Measurements from ENCODE around the gene CTNNA1.
"Not testable (repeated sequence)": the region's sequence is repeated elsewhere in the genome, so short reads cannot be mapped to it uniquely, and the experiment has no call there.

CTNNA1 gene

DNA sequence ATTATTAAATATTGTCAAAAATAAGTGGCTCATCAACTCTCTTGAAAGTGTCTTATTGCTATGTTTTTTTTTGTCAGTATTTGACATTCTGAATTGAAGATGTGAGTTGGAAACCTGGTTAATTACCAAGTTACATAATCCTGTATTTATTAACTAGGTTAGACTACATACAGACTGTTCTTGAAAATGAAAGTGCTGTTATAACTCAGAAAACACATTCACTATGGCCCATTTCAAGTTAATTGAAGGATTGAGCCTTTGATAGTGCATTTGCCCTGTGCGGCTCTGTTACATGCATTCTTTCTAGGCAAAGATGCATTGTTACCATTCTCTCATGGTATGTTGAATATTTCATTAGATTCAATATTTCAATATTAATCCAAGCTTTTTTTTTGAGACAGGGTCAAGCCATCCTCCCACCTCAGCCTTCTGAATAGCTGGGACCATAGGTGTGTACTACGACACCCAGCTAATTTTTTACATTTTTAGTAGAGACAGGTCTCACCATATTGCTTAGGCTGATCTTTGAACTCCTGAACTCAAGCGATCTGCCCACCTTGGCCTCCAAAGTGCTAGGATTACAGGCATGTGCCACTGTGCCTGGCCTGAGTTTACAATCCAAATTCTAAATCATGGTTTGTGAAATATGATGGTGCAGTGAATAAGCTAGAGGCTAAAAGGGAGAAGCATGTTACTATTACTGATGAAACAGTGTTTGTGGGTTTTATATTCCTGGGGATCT lies 10.0 kb downstream of the CTNNA1 start:
- H3K4me3 ChIP-seq (ENCODE audit: low read depth, low read length) = no peak overlapping the region
- no peaks in the 10 kb centered on the region for H3K4me1 ChIP-seq (ENCODE audit: control insufficient read depth, insufficient read depth, low read length)

GRCh38 chr5:138770291-138770690 lies 17.1 kb downstream of the CTNNA1 start:
- H3K4me3 ChIP-seq (ENCODE audit: low read depth, low read length) = no peak overlapping the region
- H3K9ac ChIP-seq (ENCODE audit: low read depth, low read length) = no peak overlapping the region
- peaks cover 5% of the 10 kb centered on the region for H3K4me1 ChIP-seq (ENCODE audit: control insufficient read depth, insufficient read depth, low read length)
- H3K9me3 ChIP-seq (ENCODE audit: control insufficient read depth, insufficient read depth, low read length) = no peaks in the 10 kb centered on the region
- H3K27me3 ChIP-seq (ENCODE audit: control insufficient read depth, insufficient read depth, low read length) = no peaks in the 10 kb centered on the region
- H3K36me3 ChIP-seq (ENCODE audit: control insufficient read depth, insufficient read depth, low read length) = no peaks in the 10 kb centered on the region

More for the DNA sequence above, 10.0 kb downstream of the CTNNA1 start:
- H3K27me3 ChIP-seq (ENCODE audit: control insufficient read depth, insufficient read depth, low read length) = no peaks in the 10 kb centered on the region
- no peaks in the 10 kb centered on the region for H3K36me3 ChIP-seq (ENCODE audit: control insufficient read depth, insufficient read depth, low read length)
- H3K9ac ChIP-seq (ENCODE audit: low read depth, low read length) = no peak overlapping the region
- no peaks in the 10 kb centered on the region for H3K9me3 ChIP-seq (ENCODE audit: control insufficient read depth, insufficient read depth, low read length)

GRCh38 chr5:138770977-138771376 lies 17.8 kb downstream of the CTNNA1 start:
- Histone ChIP-seq H3K4me1 (ENCODE audit: control insufficient read depth, insufficient read depth, low read length) (peaks cover 5% of the 10 kb centered on the region), H3K4me3 (ENCODE audit: low read depth, low read length) (no peak overlapping the region), H3K36me3 (ENCODE audit: control insufficient read depth, insufficient read depth, low read length) (no peaks in the 10 kb centered on the region), H3K27me3 (ENCODE audit: control insufficient read depth, insufficient read depth, low read length) (no peaks in the 10 kb centered on the region), H3K9me3 (ENCODE audit: control insufficient read depth, insufficient read depth, low read length) (no peaks in the 10 kb centered on the region), H3K9ac (ENCODE audit: low read depth, low read length) (no peak overlapping the region)

- no peak overlapping the region for H3K4me3 ChIP-seq (ENCODE audit: low read depth, low read length)
- H3K36me3 ChIP-seq (ENCODE audit: control insufficient read depth, insufficient read depth, low read length) = no peaks in the 10 kb centered on the region
- peaks cover 5% of the 10 kb centered on the region for H3K4me1 ChIP-seq (ENCODE audit: control insufficient read depth, insufficient read depth, low read length)
- no peaks in the 10 kb centered on the region for H3K27me3 ChIP-seq (ENCODE audit: control insufficient read depth, insufficient read depth, low read length)
- H3K9ac ChIP-seq (ENCODE audit: low read depth, low read length) = no peak overlapping the region
- H3K9me3 ChIP-seq (ENCODE audit: control insufficient read depth, insufficient read depth, low read length) = no peaks in the 10 kb centered on the region
Measured at GRCh38 chr5:138772986-138773594, 19.9 kb downstream of the CTNNA1 start.

GRCh38 chr5:138773624-138774023 lies 20.4 kb downstream of the CTNNA1 start:
- not testable (repeated sequence) for H3K4me1 ChIP-seq (ENCODE audit: control insufficient read depth, insufficient read depth, low read length); H3K36me3 ChIP-seq (ENCODE audit: control insufficient read depth, insufficient read depth, low read length); H3K9me3 ChIP-seq (ENCODE audit: control insufficient read depth, insufficient read depth, low read length); H3K27me3 ChIP-seq (ENCODE audit: control insufficient read depth, insufficient read depth, low read length); H3K4me3 ChIP-seq (ENCODE audit: low read depth, low read length); H3K9ac ChIP-seq (ENCODE audit: low read depth, low read length)

DNA sequence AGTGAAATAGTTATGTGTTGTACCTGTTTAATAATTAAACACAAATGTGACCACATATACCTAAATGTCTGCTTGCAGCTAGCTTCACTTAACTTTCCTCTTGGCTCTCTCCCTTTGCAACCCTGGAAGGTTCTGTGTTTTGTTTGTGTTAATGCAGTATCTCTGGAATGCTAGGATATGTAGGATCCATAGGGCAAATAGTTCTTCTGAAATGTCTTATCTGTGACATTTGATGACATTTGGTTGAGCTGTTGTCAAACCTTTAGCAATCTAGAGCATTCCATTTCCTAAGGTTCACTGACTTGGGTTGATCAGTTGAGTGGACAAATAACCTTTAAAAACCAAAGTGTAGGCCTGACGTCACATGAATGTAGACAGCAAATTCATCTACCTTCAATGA lies 21.8 kb downstream of the CTNNA1 start:
- Histone ChIP-seq H3K36me3 (ENCODE audit: control insufficient read depth, insufficient read depth, low read length) (no peaks in the 10 kb centered on the region), H3K27me3 (ENCODE audit: control insufficient read depth, insufficient read depth, low read length) (no peaks in the 10 kb centered on the region), H3K9me3 (ENCODE audit: control insufficient read depth, insufficient read depth, low read length) (no peaks in the 10 kb centered on the region), H3K4me1 (ENCODE audit: control insufficient read depth, insufficient read depth, low read length) (peaks cover 5% of the 10 kb centered on the region), H3K9ac (ENCODE audit: low read depth, low read length) (no peak overlapping the region), H3K4me3 (ENCODE audit: low read depth, low read length) (no peak overlapping the region)

- no peaks in the 10 kb centered on the region for H3K4me1 ChIP-seq (ENCODE audit: control insufficient read depth, insufficient read depth, low read length)
- H3K9ac ChIP-seq (ENCODE audit: low read depth, low read length) = no peak overlapping the region
- no peaks in the 10 kb centered on the region for H3K9me3 ChIP-seq (ENCODE audit: control insufficient read depth, insufficient read depth, low read length)
- no peaks in the 10 kb centered on the region for H3K36me3 ChIP-seq (ENCODE audit: control insufficient read depth, insufficient read depth, low read length)
- H3K27me3 ChIP-seq (ENCODE audit: control insufficient read depth, insufficient read depth, low read length) = no peaks in the 10 kb centered on the region
- H3K4me3 ChIP-seq (ENCODE audit: low read depth, low read length) = no peak overlapping the region
Measured at GRCh38 chr5:138778234-138778633, 25.0 kb downstream of the CTNNA1 start.

GRCh38 chr5:138783976-138784375 lies 30.8 kb downstream of the CTNNA1 start:
- Histone ChIP-seq H3K4me3 (ENCODE audit: low read depth, low read length) (no peak overlapping the region), H3K4me1 (ENCODE audit: control insufficient read depth, insufficient read depth, low read length) (no peaks in the 10 kb centered on the region), H3K27me3 (ENCODE audit: control insufficient read depth, insufficient read depth, low read length) (no peaks in the 10 kb centered on the region), H3K9ac (ENCODE audit: low read depth, low read length) (no peak overlapping the region), H3K9me3 (ENCODE audit: control insufficient read depth, insufficient read depth, low read length) (no peaks in the 10 kb centered on the region), H3K36me3 (ENCODE audit: control insufficient read depth, insufficient read depth, low read length) (no peaks in the 10 kb centered on the region)

GRCh38 chr5:138784590-138784989 lies 31.4 kb downstream of the CTNNA1 start:
- Histone ChIP-seq H3K9me3 (ENCODE audit: control insufficient read depth, insufficient read depth, low read length) (no peaks in the 10 kb centered on the region), H3K9ac (ENCODE audit: low read depth, low read length) (no peak overlapping the region), H3K4me1 (ENCODE audit: control insufficient read depth, insufficient read depth, low read length) (no peaks in the 10 kb centered on the region), H3K27me3 (ENCODE audit: control insufficient read depth, insufficient read depth, low read length) (no peaks in the 10 kb centered on the region), H3K4me3 (ENCODE audit: low read depth, low read length) (no peak overlapping the region), H3K36me3 (ENCODE audit: control insufficient read depth, insufficient read depth, low read length) (no peaks in the 10 kb centered on the region)

DNA sequence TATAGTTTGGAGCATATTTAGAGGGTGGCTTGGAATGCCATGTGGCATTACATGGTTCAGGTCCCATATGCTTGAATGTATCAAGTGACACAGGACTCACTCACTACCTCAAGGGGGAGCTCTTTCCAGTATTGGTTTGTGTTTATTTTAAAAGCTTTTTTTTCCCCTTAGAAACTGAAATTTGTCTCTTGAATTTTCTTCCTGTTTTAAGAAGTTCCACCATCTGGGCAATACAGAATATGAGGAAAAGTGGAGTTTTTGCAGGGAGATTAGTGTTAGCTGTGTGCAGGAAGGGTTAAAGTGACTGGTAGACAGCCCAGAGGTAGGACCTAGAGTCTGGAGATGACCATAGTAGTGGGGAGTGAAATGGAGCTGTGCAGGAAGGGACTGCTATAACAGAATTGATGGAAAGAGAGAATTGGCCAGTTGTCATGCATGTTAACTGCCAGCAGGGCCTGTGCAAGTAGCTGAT lies 36.6 kb downstream of the CTNNA1 start:
- H3K4me1 ChIP-seq (ENCODE audit: control insufficient read depth, insufficient read depth, low read length) = peaks cover 2% of the 10 kb centered on the region
- H3K27me3 ChIP-seq (ENCODE audit: control insufficient read depth, insufficient read depth, low read length) = no peaks in the 10 kb centered on the region
- no peaks in the 10 kb centered on the region for H3K9me3 ChIP-seq (ENCODE audit: control insufficient read depth, insufficient read depth, low read length)
- H3K36me3 ChIP-seq (ENCODE audit: control insufficient read depth, insufficient read depth, low read length) = no peaks in the 10 kb centered on the region
- no peak overlapping the region for H3K9ac ChIP-seq (ENCODE audit: low read depth, low read length)
- no peak overlapping the region for H3K4me3 ChIP-seq (ENCODE audit: low read depth, low read length)

DNA sequence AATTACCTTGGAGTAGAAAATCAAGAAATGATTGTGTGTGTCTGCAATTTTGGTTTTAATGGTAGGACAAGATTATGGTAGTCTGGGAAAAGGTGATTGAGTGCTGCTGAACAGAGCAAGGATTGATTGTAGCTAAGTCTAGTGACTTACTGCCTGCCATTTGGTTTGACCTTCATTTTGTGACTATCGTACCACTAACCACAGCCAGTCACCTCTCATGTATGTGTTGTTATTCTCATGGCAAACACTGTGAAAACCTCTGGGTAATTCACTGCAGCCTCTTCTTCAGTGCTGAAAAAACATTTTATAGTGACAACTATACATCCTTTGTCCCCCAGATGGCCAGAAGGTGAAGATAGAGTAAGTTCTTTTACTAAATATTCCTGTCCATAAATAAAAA lies 37.5 kb downstream of the CTNNA1 start:
- H3K4me3 ChIP-seq (ENCODE audit: low read depth, low read length) = no peak overlapping the region
- no peaks in the 10 kb centered on the region for H3K27me3 ChIP-seq (ENCODE audit: control insufficient read depth, insufficient read depth, low read length)
- no peaks in the 10 kb centered on the region for H3K9me3 ChIP-seq (ENCODE audit: control insufficient read depth, insufficient read depth, low read length)
- H3K4me1 ChIP-seq (ENCODE audit: control insufficient read depth, insufficient read depth, low read length) = peaks cover 2% of the 10 kb centered on the region
- no peak overlapping the region for H3K9ac ChIP-seq (ENCODE audit: low read depth, low read length)
- H3K36me3 ChIP-seq (ENCODE audit: control insufficient read depth, insufficient read depth, low read length) = no peaks in the 10 kb centered on the region

DNA sequence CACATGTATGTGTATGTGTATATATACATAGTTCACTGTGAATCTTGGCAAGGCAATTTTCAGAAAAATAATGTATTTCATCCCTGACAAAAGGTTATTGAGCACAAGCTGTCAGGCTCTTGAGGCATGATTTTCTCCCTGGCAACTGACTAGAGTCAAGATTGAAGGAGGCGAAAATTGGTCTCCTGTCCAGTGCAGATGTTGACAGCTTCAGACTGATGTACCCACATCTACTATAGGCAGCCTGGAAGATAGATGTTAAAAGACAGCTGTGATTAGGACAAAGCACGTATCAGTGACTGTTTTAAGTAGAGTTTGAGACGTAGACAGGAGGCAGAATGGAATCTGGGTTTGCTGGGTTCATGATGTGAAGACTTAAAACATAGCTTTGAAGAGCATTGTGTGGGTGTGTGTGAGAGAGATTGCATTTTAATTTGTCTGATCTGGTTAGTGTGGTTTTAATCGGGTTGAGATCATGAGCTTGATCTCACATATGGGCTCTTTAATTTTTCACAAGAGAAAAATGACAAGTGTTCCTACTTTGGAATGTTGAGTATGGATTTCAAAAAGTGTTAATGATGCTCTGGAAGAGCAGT lies 39.1 kb downstream of the CTNNA1 start:
- H3K4me1 ChIP-seq (ENCODE audit: control insufficient read depth, insufficient read depth, low read length) = peaks cover 2% of the 10 kb centered on the region
- no peaks in the 10 kb centered on the region for H3K36me3 ChIP-seq (ENCODE audit: control insufficient read depth, insufficient read depth, low read length)
- no peaks in the 10 kb centered on the region for H3K9me3 ChIP-seq (ENCODE audit: control insufficient read depth, insufficient read depth, low read length)
- H3K9ac ChIP-seq (ENCODE audit: low read depth, low read length) = no peak overlapping the region
- no peaks in the 10 kb centered on the region for H3K27me3 ChIP-seq (ENCODE audit: control insufficient read depth, insufficient read depth, low read length)
- no peak overlapping the region for H3K4me3 ChIP-seq (ENCODE audit: low read depth, low read length)
